NCI-H2029 (cell line): ENCODE measurements around the gene CCNT1.
"Not testable (repeated sequence)": the region's sequence is repeated elsewhere in the genome, so short reads cannot be mapped to it uniquely, and the experiment has no call there.

ENCODE experiments used
- DNase-seq: peaks from one replicate; lab custom pipeline; 2025; lab: John Stamatoyannopoulos, UW

The CCNT1 gene

DNA sequence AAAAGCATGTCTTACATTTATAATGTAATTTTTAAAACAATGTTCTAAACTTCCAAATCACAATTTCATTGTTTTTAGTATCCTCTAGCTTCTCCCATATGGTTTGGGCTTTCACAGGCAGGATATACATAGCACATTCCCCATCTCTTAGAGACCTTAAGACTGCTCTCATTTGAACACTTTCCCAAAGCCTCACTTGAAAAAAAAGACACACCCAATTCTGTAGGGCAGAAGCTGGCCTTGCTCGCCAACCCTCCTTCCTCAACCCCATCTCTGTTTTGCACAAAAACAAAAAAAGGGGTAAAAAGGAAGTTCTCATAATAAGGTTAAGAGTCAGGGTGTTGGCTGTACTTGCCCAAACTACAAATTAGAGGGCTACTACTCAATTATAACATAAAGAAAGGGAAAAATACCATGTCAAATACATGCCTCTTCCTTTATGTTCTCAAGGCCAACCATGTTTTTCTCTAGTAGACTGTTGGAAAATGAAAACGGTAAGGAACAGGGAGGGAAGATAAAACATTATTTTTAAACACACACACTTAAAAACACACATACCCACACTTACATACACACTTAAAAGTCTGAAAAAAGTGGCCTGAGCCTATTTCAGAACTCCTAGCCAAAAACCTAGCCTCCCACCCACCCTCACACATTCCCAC, 24.6 kb downstream of the CCNT1 start:
- DNase-seq, result no peak

DNA sequence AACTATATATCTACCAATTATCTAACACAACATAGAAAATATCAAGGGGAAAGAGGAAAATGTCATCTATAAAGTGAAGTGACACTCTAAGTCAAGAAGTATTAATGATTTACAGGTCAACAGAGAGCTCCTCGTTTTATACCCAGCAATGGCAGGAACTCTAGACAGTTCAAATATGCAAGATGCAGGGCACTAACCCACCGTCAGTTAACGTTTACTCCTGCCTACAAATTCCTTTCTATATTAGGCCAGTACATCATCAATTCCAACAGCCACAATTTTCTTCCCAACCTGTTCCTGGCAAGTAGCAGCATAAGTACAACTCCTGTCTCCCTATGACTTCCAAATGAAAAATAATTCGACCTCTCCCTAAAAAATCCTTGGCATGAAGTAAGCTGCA, 25.5 kb downstream of the CCNT1 start:
- no peak for DNase-seq

DNA sequence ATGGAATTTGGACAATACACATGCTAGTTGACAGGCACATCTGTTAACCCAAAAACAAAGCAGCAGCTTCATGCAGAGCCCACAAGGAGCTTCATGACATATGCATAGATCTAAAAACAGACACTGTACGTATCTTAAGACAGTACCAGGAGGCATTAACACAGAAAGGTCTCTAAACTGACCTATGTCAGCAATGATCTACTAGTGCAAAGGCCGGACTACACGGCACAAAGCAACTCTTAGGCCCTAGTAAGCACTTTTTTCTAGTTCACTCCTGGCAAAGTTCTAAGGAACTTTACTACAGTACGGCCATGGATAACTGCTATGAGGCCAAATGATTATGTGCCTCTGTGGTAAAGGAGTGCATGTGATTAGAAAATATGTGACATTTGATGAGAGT, 26.1 kb downstream of the CCNT1 start:
- DNase-seq, result no peak

DNA sequence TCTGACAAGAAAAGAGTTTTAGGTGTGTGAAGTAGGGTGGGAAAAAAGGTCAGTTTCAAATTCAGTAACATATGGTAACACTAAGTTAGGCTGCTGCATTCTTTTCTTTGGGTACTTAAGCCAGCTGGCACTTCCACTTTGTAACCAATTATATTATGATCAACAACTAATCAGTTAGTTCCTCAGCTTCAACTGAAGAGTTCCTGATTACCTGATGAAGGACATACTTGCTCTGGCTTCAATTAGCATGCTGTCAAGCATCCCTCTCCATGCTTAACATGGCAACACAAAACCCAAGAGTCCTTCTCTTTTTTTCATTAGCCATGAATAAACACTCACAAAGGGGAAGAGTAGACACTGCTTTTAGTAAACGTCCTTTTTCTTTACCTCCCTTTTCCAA, 27.7 kb downstream of the CCNT1 start:
- no peak for DNase-seq

DNA sequence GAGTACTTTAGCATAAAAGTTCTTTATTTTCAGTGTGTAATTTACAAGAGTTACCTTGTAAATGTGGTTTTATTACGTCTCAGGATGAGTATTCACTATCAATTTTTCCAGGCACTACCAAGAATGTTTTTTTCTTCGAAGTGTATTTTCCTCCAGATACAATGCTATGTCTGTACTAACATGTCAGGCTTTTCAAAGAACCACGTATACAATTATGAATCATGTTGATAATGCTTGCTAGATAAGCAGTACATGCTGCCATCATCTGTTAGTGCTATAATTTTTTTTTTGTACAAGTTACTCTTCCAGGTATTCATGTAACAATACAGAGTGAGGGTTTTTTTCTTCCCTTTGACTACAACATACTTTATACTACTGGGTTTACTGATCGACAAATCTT, 28.9 kb downstream of the CCNT1 start:
- no peak for DNase-seq

DNA sequence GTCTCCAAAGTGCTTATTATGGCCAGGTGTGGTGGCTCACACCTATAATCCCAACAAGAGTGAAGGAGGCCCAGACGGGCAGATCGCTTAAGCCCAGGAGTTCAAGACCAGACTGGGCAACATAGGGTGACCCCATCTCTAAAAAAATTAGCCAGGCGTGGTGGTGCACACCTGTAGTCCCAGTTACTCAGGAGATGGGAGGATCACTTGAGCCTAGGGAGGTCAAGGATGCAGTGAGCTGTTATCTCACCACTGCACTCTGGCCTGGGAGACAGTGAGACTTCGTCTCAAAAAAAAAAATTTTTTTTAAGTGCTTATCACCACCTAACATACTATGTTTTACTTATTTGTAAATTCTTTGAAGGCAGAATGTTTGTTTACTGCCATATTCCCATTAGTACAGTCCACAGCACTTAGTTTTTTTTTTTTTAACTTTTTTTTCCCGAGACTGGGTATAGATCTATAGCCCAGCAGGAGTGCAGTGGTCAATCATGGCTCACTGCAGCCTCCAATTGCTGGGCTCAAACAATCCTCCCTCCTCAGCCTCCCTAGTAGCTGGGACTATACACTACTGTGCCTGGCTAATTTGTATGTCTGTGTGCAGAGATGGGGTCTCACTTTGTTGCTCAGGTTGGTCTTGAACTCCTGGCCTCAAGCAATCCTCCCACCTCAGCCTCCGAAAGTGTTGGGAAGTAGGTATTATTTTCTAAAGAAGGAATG, 29.7 kb downstream of the CCNT1 start:
- no peak for DNase-seq

DNA sequence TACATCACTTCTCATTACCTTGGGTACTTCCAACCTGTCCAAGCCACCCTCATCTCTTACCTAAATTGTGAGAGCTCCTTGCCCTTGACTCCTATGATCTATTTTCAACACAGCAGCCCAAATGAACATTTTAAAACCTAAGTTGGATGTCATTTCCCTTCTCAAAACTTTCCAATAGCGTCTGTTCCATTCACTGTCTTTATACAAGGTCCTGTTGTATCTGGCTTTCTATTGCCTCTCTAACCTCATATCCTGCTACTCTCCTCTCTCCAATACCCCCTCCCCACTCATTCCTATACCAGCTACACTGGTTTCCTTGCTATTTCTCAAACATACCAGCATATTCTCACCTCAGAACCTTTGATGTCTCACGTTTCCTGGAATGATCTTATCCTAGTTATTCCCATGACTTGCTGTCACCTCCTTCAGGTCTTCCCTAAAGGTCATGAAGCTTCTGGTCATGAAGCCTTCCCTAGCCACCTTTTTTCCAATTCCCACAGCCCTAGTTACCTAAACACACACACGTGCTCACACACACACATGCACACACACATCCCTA, 30.4 kb downstream of the CCNT1 start:
- DNase-seq, result no peak

DNA sequence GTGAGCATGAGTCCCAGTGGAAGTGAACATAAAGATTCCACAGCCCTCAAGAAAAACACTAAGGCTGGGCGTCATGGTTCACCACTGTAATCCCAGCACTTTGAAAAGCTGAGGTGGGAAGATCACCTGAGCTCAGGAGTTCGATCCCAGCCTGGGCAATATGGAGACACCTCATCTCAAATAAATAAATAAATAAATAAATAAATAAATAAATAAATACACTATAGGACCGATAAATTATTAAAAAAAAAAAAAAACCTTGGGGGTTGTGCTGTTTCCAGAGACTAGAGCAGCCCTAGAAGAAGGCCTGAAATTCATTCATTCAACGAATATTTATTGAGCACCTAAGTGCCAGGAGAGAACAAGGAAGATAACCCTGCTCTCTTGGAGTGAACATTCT, 33.0 kb downstream of the CCNT1 start:
- no peak for DNase-seq

DNA sequence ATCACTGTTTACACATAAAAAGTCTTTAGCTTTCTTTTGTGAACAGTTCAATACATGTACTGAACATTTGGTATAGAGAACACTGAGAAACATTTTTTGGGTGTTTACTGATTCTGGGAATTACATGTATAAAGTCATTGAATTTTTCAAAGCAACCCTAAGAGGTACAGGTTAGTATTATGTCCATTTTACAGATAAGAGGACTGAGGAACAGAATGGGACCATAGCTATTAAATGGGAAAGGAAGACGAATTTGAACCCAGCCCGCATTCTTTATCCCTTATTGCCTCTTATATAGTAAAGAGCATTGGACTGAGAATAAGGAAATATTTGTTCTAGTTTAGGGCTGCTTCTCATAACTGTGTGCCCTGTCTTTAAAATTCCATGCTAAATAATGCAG, 33.6 kb downstream of the CCNT1 start:
- no peak for DNase-seq

DNA sequence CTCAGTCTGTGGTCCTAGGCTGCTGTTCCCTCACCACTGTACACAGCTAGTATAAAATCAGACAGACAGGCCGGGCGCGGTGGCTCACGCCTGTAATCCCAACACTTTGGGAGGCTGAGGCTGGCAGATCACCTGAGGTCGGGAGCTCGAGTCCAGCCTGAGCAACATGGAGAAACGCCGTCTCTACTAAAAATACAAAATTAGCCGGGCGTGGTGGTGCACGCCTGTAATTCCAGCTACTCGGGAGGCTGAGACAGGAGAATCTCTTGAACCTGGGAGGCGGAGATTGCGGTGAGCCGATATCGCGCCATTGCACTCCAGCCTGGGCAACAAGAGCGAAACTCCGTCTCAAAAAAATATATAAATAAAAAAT, 34.0 kb downstream of the CCNT1 start:
- DNase-seq, result not testable (repeated sequence)

DNA sequence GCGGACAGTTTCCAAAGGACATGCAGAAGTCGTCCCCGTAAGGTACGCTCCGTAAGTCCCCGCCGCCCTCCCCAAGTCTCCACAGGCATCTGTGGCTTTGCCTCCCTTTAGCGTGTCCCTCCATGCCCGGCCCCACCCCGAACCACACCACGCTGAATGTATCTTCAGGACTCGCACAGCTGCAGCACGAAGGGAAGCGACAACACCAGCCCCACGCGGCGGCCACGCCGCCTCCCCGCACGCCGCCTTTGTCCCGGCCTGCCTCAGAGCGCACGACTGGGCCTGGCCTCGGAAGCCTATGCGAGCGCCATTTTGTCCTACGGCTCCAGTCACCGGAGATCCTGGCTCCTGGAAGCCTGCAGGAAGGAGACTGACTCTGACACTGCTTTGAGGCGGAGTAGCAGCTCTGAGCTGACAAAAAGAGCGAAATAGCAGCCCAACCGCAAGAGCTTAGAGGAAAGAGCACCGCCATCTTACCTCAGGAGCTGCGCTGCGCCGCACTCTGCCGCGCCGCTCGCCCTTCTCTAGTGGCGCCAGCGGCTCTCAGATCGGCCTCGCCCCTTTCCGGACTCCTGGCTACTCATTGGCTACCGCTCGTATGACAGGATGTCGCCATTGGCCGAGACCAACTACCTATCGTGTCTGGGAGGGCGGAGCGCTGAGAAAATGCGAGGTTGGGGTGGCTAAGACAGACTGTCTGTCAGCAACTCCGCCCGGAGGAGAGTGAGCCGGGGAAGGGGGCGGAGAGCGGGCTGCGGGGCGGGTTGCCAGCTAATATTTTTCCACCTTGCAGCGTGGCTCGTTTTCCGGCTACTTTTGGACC, 34.6 kb downstream of the CCNT1 start, which contains the start of gene KANSL2:
TSS of gene KANSL2 (minus strand) at position 529 of the 823 bp plus-strand sequence. CDS start 606 bp downstream, outside the sequence.
- peak; percentile 99 for DNase-seq

DNA sequence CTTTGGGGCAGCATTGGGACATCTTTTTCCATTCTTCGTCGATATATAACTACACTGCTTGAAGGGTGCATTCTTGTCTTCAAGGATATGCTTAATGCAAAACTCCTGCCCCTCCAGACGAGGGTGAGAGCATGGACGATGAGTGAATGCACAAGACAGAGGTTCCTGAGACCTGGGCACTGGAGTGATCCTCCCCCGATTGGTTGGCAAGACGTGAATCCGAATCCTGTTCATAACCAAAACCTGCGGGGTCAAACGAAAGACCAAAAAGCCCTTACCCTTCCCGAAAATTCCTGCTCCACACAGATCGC, 35.2 kb downstream of the CCNT1 start:
- DNase-seq, result no peak

DNA sequence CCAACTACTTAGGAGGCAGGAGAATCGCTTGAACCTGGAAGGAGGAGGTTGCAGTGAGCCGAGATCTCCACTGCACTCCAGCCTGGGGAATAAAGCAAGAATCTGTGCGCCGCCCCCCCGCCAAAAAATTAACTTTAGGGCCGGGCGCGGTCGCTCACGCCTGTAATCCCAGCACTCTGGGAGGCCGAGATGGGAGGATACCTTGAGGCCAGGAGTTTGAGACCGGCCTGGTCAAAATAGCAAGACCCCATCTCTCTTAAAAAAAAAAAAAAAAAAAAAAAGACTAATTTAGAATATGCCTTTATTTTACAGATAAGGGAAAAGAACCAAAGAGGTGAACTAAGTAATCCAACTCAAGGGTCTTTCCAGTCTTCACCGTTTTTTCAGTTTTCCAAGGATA, 35.6 kb downstream of the CCNT1 start:
- DNase-seq, result no peak

DNA sequence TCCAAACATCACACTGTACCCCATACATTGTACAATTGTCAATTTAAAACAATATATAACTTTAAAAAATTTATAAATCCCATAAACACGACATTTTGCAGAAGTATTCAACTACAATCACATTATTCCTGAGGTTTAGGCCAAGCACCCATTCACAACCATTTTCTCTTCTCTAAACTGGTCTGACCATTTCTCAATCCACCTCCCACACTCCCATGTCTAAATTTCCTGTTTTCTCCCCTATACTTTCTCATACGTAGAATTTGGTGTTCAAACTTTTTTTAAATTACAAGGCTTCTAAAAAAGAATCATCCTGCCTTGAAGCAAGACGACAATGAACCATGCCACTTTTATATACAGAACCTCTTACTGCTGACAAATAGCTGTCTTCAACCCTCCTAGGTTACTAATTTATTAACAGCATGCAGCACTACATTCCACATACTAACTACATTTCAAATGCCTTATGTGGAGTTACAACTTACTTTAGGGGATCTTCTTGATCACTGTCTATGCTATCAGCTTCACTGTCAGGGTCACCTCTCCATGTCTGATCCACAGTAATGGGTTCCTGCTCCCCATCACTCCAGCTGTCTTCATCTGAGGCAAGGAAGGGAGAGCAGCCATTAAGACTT, 37.8 kb downstream of the CCNT1 start:
- no peak for DNase-seq

DNA sequence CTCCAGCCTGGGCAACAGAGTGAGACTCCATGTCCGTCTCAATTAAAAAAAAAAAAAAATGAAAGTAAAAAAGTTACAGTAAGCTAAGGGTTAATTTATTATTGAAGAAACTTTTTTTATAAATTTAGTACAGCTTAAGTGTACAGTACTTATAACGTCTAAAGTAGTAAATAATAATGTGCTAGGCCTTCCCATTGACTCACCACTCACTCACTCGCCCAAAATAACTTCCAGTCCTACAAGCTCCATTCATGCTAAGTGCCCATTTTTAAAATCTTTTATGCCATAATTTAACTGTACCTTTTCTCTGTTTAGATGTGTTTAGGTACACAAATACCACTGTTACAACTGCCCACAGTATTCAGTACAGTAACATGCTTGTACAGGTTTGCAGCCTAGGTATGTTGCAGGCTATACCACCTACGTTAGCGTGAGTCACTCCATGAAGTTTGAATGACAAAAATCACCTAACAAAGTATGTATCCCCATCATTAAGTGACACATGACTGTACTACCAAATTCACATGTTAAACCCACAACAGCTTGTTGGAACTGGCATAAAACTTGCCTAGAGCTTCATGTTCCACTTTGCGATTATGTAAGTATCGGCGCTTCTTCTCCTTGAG, 45.2 kb downstream of the CCNT1 start:
- DNase-seq, result no peak

DNA sequence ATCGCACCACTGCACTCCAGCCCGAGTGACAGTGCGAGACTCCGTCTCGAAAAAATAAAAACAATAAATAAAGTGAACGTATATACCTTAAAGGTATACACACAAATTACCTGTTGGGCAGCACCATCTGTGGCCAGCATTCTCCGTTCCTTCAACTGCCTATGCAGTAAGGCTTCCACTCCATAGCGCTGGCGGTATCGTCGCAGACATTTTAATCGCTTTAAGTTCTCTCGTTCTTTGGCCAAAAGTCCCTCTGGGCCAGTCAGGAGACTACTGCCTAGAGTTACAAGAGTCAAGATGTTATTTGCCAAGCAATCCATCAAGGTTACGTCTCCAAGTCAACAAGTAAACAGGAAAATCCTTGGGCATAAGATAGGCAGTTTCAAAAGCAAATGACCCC, 47.5 kb downstream of the CCNT1 start:
- no peak for DNase-seq

DNA sequence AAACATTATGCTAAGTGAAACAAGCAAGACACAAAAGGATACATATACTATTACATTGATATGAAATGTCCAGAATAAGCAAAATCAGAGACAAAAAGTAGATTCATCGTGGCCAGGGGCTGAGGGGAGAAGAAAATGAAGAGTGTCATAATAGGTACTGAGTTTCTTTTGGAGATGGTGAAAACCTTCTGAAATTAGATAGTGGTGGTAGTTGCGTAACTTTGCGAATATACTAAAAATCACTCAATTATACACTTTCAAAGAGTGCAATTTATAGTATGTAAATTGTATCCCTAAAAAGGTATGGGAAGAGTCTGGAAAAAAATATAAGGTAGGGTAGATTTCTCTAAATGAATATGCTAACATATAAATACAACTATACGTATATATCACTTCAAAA, 56.6 kb downstream of the CCNT1 start:
- no peak for DNase-seq

DNA sequence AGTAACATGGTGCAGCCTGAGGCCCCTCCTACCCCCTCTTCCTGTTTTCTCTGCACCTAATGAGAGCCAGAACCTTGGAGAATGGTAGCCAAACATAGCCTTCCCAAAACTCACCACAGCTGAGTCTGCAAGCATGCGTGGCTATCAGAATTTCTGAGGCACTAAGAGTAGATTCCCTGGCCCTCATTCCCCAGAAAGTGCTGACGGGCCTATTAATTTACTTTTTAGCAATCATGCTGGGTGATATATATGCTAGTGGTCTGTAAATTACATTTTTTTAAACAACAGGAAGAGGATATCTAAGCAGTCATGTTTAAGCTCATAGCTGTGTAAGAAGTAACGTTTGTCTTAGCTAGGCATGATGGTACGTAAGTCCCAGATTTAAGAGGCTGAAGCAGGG, 64.8 kb downstream of the CCNT1 start:
- DNase-seq, result no peak

DNA sequence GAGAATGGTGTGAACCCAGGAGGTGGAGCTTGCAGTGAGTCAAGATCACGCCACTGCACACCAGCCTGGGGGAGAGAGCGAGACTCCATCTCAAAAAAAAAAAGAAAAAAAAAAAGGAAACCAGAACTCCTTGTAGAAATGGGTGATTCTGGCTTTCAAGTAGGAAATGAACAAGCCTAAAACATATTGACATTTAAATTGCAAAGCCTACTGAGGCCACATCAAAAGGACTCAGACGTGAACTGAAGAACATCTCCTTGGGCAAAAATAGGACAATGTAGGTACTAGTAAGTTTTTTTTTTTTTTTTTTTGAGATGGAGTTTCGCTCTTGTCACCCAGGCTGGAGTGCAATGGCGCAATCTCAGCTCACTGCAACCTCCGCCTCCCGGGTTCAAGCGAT, 71.2 kb downstream of the CCNT1 start:
- DNase-seq, result not testable (repeated sequence)

DNA sequence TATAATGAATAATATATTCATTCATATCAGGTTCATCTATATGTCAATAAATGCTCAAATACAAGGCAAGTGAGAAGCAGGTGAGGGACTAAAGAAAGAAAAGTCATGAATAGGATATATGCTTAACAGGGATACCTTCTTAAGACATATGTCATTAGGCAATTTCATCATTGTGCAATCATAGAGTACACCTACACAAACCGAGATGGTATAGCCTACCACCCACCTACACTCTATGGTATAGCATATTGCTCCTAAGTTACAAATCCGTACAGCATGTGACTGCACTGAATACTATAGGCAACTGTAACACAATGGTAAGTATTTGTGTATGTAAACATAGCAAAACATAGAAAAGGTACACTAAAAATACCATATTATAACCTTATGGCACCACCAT, 73.5 kb downstream of the CCNT1 start:
- no peak for DNase-seq

DNA sequence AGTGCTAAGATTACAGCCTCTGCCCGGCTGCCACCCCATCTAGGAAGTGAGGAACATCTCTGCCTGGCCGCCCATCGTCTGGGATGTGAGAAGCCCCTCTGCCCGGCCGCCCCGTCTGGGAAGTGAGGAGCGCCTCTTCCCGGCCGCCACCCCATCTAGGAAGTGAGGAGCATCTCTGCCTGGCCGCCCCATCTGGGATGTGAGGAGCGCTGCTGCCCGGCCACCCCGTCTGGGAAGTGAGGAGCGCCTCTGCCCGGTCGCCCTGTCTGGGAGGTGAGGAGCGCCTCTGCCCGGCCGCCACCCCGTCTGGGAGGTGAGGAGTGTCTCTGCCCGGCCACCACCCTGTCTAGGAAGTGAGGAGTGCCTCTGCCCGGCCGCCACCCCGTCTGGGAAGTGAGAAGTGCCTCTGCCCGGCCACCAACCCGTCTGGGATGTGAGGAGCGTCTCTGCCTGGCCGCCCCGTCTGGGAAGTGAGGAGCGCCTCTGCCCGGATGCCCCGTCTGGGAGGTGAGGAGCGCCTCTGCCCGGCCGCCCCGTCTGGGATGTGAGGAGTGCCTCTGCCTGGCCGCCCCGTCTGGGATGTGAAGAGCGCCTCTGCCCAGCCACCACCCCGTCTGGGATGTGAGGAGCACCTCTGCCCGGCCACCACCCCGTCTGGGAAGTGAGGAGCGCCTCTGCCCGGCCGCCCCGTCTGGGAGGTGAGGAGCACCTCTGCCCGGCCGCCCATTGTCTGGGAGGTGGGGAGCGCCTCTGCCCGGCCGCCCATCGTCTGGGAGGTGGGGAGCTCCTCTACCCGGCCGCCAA, 74.6 kb downstream of the CCNT1 start:
- DNase-seq, result not testable (repeated sequence)
